Measurements from ENCODE around the gene SRRT. TPM values are rescaled to one million over a fixed set of nuclear protein-coding genes. Genes with fewer than 3 reads are reported as not detected.

Gene SRRT
- total RNA-seq, 4 donors from 2014 or later = 27.9 to 84.4 (median 39.7) TPM

DNA sequence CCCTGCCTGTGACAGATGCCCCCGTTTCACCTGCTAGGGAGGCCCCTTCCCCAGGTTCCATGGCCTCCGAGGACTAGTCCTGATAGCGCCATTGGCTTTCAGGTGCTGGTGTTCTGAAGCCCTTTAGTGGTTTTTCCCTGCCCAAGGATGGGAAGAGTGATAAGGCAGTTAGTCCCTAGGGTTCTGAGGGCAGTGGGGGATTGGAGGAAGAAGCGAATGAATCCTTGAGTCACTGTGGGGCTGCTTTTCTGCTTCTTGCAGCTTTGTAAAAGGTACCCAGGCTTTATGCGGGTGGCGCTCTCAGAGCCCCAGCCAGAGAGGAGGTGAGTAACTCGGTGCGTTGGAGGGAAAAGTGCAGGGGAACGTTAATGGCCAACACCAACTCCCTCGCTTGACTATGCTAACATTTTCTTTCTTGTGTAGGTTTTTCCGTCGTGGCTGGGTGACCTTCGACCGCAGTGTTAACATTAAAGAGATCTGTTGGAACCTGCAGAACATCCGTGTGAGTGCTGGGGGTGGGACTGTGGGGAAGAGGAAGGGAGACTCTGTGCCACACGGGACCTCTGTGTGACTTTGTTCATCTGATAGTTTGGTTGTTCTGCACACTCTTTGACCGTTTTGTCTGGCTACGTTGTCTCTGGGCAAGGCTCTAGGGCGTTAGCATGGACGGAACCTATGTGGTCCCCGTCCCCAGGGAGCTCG, 10.7 kb downstream of the SRRT start:
- TF ChIP-seq, protein P1, sequence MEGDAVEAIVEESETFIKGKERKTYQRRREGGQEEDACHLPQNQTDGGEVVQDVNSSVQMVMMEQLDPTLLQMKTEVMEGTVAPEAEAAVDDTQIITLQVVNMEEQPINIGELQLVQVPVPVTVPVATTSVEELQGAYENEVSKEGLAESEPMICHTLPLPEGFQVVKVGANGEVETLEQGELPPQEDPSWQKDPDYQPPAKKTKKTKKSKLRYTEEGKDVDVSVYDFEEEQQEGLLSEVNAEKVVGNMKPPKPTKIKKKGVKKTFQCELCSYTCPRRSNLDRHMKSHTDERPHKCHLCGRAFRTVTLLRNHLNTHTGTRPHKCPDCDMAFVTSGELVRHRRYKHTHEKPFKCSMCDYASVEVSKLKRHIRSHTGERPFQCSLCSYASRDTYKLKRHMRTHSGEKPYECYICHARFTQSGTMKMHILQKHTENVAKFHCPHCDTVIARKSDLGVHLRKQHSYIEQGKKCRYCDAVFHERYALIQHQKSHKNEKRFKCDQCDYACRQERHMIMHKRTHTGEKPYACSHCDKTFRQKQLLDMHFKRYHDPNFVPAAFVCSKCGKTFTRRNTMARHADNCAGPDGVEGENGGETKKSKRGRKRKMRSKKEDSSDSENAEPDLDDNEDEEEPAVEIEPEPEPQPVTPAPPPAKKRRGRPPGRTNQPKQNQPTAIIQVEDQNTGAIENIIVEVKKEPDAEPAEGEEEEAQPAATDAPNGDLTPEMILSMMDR (IDR thresholded peaks at IDR 0.05; ENCODE audit: low read depth) = no peak

DNA sequence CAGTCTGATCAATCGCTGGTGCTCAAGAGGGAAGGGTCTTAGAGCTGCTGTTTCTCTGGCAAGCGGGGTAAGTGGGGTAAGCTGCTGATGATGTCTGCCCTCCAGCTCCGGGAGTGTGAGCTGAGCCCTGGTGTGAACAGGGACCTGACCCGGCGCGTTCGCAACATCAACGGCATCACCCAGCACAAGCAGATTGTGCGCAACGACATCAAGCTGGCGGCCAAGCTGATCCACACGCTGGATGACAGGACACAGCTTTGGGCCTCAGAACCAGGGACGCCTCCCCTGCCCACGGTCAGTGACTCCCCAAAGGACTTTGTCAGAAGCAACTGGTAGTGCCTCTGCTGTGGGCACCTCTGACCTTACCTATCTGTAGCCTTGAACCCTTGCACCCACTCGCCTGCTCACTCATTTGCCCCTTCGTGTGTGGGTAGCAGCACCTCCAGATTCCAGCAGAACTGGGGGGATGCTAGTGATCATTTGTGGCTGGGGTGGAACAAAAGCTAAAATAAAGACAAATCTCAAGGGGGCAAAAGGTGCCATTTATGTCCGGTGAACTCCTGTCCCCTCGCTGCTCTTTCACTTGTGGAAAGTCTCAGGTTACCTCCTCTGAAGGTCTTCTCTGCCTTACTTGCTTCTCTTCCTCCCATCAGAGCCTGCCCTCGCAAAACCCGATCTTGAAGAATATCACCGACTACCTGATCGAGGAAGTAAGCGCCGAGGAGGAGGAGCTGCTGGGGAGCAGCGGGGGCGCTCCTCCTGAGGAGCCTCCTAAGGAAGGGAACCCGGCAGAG, 11.4 kb downstream of the SRRT start:
- TF ChIP-seq, protein P1 (IDR thresholded peaks at IDR 0.05; ENCODE audit: low read depth) = no peak

DNA sequence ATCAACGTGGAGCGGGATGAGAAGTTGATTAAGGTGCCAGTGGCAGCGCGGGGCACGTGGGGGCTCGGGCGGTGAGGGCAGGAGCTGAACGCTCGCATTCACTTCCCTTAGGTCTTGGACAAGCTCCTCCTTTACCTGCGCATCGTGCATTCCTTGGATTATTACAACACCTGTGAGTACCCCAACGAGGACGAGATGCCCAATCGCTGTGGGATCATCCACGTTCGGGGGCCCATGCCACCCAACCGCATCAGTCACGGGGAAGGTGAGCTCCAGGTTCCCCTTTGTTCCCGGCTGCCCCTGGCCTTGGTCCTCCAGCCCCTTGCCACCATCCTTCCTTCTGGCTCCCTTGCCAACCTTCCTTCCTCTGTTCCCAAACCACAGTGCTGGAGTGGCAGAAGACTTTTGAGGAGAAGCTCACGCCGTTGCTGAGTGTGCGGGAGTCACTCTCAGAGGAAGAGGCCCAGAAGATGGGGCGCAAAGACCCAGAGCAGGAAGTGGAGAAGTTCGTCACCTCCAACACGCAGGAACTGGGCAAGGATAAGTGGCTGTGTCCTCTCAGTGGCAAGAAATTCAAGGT, 12.1 kb downstream of the SRRT start:
- TF ChIP-seq, protein P1 (IDR thresholded peaks at IDR 0.05; ENCODE audit: low read depth) = no peak

DNA sequence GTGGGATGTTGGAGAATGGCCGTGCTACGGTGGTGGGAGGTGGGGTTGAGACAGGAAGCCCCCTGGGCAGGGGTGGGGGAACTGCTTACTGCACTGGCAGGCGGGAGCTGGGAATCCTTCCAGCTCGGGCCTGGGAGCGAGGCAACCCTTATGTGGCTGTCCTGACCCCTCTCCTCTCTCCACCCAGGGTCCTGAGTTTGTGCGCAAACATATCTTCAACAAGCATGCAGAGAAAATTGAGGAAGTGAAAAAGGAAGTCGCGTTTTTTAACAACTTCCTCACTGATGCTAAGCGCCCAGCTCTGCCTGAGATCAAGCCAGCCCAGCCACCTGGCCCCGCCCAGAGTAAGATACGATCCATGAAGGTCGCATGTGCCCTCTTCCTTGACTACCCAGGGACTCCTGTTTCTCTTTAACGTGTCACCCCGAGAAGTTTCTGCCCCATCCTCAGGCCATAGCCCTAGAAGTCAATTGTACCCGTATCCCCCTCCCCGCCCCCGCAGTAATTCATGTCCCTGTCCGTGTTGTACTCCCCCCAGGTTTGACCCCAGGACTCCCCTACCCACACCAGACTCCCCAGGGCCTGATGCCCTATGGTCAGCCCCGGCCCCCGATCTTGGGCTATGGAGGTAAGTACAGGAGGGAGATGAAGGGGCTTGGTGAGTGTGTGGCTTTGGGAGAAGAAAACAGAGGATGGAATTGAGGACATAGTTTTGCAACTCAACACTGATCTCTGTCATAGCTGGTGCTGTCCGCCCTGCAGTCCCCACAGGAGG, 12.8 kb downstream of the SRRT start:
- TF ChIP-seq, protein P1 (IDR thresholded peaks at IDR 0.05; ENCODE audit: low read depth) = no peak

DNA sequence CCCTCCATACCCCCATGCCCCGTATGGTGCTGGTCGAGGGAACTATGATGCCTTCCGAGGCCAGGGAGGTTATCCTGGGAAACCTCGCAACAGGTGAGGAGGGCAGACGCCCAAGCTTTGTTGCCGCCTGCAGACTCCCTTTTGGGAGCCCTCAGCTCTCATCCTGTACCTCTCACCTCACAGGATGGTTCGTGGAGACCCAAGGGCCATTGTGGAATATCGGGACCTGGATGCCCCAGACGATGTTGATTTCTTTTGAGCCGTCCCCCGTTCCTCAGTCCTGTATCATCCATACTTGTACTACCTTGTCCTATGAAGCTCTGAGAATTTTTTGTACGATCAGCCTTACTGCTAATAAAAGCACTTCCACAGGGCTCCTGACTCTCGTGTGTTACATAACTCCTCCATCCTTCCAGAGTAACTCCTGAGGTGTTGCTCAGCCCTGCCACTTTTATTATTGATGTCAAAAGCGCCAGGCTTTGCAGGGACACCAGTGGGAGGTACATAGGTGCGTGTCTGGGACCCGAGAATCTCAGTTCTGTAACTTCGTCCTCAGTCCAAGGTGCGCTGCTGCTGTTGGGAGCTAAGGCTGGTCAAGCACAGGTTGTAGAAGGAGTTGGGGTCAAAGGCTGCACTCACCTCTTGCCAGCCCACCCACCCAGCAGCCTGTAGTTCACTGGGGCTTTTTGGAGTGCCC, 13.5 kb downstream of the SRRT start:
- TF ChIP-seq, protein P1 (IDR thresholded peaks at IDR 0.05; ENCODE audit: low read depth) = no peak

DNA sequence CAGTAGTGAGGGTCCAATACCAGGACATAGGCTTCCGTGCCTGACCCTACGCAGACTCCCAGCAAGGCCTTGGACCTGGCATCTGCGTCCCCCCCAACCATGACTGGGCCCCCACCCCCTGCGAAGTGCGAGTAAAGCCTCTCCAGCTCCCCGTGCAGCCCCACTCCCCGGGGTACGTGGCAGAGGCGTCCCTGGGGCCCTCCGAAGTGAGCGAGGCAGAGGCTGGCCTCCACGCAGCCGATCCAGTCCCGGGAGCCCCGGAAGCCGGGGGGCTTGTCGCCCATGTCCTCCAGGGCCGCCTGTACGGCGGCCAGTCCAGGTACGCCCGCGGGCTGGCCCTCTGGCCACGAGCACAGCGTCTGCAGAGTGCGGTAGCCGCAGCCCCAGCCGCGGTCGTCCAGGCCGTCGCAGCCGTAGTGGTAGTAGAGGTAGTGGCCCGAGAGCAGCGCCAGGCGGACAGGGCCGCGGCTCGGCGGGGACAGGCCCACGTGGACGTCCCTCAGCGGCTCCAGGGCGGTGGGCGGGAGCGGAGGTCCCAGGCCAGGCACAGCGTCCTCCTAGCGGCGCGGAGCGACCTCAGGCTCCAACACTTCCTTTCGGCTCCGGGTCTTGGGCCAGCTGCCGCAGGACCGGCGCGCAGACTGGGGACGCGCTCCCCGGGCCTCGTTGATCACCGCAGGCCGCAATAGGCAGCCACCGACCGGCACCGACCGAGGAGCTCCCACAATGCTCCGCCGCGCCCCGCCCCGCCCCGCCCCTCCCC, 14.3 kb downstream of the SRRT start, which contains the start of gene UFSP1:
Gene UFSP1 (minus strand): TSS at position 728 of the 763 bp plus-strand sequence. CDS start 444 bp downstream, at position 284.
- TF ChIP-seq, protein P1 (IDR thresholded peaks at IDR 0.05; ENCODE audit: low read depth) = no peak
